Hindlimb muscle (tissue), 1 donor: ENCODE data around the gene NIN. TPM values are rescaled to one million over a fixed set of nuclear protein-coding genes. Genes with fewer than 3 reads are reported as not detected.
A peak's percentile ranks its signal among the peaks of the same experiment; 100 is the strongest.

ENCODE experiments used
- DNase-seq: peaks from one replicate; pipeline ENCODE4 v3.0.0-alpha.2; 2013
- polyA plus RNA-seq: library from polyadenylated mRNA; unstranded; fragments of 120-200 nt; gene quantifications from one replicate; pipeline ENCODE4 v1.2.1, GENCODE V29; 2013; ENCODE audit not compliant: insufficient read length

Gene NIN
- polyA plus RNA-seq, 1 donor = 39.1 TPM

- DNase-seq = no peak
Measured at GRCh38 chr14:50792051-50792477, 38.9 kb downstream of the NIN start.

- DNase-seq = no peak
Measured at GRCh38 chr14:50791201-50791600, 39.8 kb downstream of the NIN start.

DNA sequence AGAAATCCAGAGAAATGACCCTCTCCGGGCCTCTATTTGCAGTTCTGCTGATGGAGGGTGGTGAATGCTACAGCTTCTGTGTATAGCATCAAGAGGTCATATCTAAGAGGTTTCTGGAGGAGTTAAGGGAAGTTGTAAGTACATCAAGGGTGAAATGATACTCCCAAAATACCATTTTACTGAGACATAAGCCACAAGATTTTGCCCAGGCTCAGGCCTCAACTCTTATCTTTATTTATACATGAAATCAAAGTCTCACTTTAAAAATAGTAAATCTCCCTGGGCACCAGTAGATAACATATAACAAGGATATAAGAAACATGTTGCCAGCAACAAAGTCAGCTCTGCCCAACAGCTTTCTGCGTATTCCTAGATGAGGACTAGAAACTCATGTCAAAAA lies 40.4 kb downstream of the NIN start:
- DNase-seq = no peak

- DNase-seq = no peak
Measured at GRCh38 chr14:50786751-50787464, 44.1 kb downstream of the NIN start.

DNA sequence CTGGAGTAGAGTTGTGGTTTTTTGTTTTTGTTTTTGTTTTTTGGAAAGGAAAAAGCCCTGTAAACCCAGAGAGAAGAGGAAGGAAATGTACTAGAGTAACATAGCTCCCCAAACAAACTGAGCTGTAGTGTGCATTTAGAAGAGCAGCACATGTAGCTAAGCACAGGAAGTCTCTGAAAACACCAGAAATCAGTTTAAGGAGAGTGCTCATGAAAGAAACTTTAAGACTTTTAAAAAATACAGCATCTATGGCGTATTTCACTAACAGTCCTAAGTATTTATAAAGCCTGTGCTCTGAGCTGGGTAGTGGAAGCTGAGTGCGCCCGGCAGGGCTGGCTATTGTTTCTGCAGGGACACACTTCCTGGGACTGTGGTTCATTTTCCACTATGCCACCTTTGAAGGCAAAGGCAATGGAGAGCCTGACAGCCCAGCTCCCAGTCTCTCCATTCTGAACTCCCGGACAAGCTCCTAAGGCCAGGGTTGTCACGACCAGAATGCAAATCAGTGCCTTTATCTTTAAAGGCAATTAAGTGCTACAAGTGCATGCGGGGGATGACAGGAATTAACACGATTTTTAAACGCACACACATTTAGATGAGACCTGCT lies 45.4 kb downstream of the NIN start:
- no peak for DNase-seq

- no peak for DNase-seq
Measured at GRCh38 chr14:50784683-50785456, 46.1 kb downstream of the NIN start.

- DNase-seq = no peak
Measured at GRCh38 chr14:50783563-50783962, 47.4 kb downstream of the NIN start.

- no peak for DNase-seq
Measured at GRCh38 chr14:50780393-50780792, 50.6 kb downstream of the NIN start.

- no peak for DNase-seq
Measured at GRCh38 chr14:50778721-50779483, 52.1 kb downstream of the NIN start.

GRCh38 chr14:50776522-50776921 lies 54.4 kb downstream of the NIN start:
- no peak for DNase-seq

GRCh38 chr14:50775357-50775756 lies 55.6 kb downstream of the NIN start:
- DNase-seq = peak; percentile 34

GRCh38 chr14:50774542-50775267 lies 56.3 kb downstream of the NIN start:
- no peak for DNase-seq

GRCh38 chr14:50773632-50774541 lies 57.1 kb downstream of the NIN start:
- no peak for DNase-seq

GRCh38 chr14:50772412-50772811 lies 58.5 kb downstream of the NIN start:
- DNase-seq = no peak

- DNase-seq = no peak
Measured at GRCh38 chr14:50770586-50770985, 60.4 kb downstream of the NIN start.

DNA sequence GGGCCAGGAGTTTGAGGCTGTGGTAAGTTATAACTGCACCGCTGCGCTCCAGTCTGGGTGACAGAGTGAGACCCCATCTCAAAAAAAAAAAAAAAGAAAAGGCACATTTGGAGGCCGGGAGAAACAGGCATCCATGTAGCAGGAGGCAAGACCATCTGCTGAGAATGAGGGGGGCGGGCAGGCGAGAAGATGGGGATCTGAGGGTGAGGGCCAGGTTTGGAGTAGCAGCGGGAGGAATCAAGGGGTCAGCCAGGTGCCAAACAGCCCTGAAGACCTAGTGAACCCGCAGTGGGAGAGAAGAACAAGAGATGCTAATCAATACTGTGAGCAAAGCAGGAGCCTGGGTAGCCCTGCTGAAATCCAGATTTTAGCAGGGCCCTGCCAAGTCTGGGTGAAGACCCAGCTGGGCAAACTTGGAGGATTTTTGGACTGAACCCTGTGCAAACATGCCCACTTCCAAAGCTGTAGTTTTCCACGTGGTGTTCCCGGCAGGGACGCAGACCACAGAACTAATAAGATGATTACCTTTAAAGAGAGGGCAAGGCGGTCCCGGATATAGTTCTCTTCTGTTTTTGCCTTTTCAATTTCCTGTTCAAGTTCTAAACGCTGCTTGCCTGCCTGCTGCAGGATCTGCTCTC lies 61.0 kb downstream of the NIN start:
- no peak for DNase-seq

DNA sequence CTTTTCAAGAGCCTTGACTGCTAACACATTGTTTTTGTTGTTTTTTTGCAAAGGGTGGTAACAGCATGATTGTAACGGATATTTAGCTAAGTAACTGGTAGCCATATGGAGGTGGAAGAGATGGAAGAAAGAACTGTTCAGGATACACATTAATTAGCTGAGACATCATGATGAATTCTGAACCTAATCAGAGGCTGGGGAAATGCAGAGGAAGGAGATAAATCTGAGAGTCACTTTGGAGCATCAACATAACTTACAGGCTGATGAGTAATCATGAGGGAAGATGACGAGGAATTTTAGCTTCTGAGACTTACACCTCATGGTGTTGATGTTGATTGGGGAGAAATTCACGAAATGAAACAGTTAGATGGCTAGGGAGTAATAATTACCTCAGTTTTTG lies 62.3 kb downstream of the NIN start:
- no peak for DNase-seq

- no peak for DNase-seq
Measured at GRCh38 chr14:50766338-50766886, 64.5 kb downstream of the NIN start.

DNA sequence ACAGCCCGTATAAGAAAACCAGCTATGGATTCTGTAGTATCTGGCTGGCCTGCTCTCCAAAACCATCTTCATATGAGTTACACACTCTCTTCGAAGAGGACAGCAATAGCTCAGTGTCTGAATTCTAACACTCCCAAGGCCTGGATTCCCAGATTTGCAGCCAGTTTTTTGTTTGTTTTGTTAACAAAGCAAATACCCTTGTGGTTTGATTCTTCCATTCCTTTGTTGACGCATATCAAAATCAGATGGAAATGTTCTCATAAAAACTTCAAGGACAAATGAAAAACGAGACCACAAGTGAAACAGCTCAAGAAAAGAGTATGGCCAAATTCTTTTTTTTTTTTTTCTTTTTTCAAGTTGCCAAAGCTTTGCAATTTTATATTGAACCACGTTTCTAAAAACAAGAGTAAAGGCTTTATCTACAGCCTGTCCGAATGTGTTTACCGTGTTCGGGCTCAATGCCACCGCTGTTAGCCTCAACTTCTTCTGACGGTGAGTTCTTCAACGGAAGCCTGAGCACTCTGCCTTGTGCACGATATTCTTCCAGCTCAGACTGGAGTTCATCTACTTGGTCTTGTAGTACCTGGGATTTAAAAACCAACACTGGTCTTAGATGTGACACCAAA lies 67.5 kb downstream of the NIN start:
- DNase-seq = no peak

GRCh38 chr14:50762931-50763300 lies 68.0 kb downstream of the NIN start:
- no peak for DNase-seq
